Activated CD4-positive, alpha-beta T cell treated with anti-CD3 and anti-CD28 coated beads for 36 hours (primary cell): ENCODE results near the gene SRRD. TPM values are rescaled to one million over a fixed set of nuclear protein-coding genes. Genes with fewer than 3 reads are reported as not detected.
"Not testable (repeated sequence)": the region's sequence is repeated elsewhere in the genome, so short reads cannot be mapped to it uniquely, and the experiment has no call there.

Experiments used
- ATAC-seq: fragments of 200-7000 bp; cut with Tn5 transposase; one replicate; pipeline ENCODE4 v1.10.0; 2021; ENCODE audit warnings: mild to moderate bottlenecking, moderate library complexity
- CTCF ChIA-PET: fragments of 350-600 bp; sonication (Branson Sonifier 250); formaldehyde crosslinking; loops from one replicate; lab custom pipeline; 2021; ENCODE audit warnings: antibody characterized with exemption; lab: Charles Lee
- POLR2A ChIA-PET: fragments of 350-600 bp; sonication (Branson Sonifier 250); formaldehyde crosslinking; loops from one replicate; lab custom pipeline; 2021; ENCODE audit warnings: antibody characterized with exemption, inconsistent platforms; lab: Charles Lee
- DNase-seq: peaks from one replicate; pipeline ENCODE4 v3.0.0-alpha.2; 2020
- H3K27ac Mint-ChIP-seq: one replicate; pipeline ENCODE4 v1.8.0; 2021; ENCODE audit warnings: mixed read lengths
- H3K27me3 Mint-ChIP-seq: one replicate; pipeline ENCODE4 v1.8.0; 2021; ENCODE audit warnings: mixed read lengths
- H3K36me3 Mint-ChIP-seq: one replicate; pipeline ENCODE4 v1.8.0; 2021; ENCODE audit warnings: low read depth, mixed read lengths
- H3K4me1 Mint-ChIP-seq: one replicate; pipeline ENCODE4 v1.8.0; 2021; ENCODE audit warnings: mixed read lengths
- H3K4me3 Mint-ChIP-seq: one replicate; pipeline ENCODE4 v1.8.0; 2021; ENCODE audit warnings: mild to moderate bottlenecking, moderate library complexity, mixed read lengths
- H3K9me3 Mint-ChIP-seq: one replicate; pipeline ENCODE4 v1.8.0; 2021; ENCODE audit warnings: low read depth, mixed read lengths
- intact Hi-C, 2 experiments: fragments of 100-400 bp; cut with DNase I in 1 of 2; cut with micrococcal nuclease in 1 of 2; formaldehyde crosslinking; loops; one replicate each; pipeline versions ENCODE4 v1.14.2 to v1.15.1; 2022 to 2024; cut with DNase I, micrococcal nuclease
- total RNA-seq, 2 experiments: library from RNA; stranded (reverse); gene quantifications; one replicate each; pipeline ENCODE4 v1.2.3, GENCODE V29; 2021

The SRRD gene
- total RNA-seq, 2 experiments from 2014 or later, result 17.5 to 28.5 TPM

DNA sequence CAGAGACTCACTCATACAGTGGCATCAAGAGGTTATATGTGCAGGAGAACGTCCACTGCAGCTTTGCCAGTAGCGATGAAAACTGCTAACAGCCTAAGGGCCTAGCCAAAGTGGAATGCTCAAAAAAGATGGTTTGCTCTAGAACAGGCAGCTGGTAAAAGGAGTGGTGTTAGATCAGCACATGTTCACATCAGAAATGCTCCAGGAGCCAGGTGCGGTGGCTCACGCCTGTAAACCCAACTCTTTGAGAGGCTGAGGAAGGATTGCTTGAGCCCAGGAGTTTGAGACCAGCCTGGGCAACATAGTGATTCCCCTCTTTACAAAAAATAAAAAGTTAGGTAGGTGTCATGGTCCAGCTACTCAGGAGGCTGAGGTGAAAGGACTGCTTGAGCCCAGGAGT, 38.9 kb downstream of the SRRD start:
- Mint-ChIP-seq H3K27me3 (no peaks in the 10 kb centered on the region), H3K36me3 (peaks cover 7% of the 10 kb centered on the region), H3K4me1 (no peaks in the 10 kb centered on the region), H3K4me3 (no peak overlapping the region), H3K27ac (no peak overlapping the region), H3K9me3 (no peaks in the 10 kb centered on the region)
- POLR2A ChIA-PET, result no interaction called here
- CTCF ChIA-PET, result interaction anchor here (0.6 to 1.2 kb wide), 3 partner anchors 21 to 71 kb away, joined by 3 read pairs; partner anchors contain the start of genes HPS4 and SRRD
- no peak for DNase-seq
- ATAC-seq, result no peak
- intact Hi-C loops, result no loop called here

DNA sequence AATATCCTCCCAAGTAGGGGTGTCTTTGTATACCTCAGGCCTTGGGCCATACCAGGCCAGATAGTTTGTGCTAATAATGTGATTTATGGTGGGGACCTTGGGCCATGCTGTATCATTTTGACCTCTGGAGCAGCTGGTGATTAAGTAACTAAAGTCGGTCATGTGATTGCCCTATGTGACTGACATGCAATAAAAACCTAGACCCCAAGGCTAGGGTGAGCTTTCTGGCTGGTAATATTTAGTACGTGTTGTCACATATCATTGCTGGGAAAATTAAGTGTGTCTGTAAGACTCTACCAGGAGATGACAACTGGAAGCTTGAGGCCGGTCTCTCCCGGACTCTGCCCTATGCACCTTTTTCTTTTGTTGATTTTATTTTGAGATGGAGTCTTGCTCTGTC, 41.2 kb downstream of the SRRD start:
- H3K27me3 Mint-ChIP-seq, result no peaks in the 10 kb centered on the region
- ATAC-seq (no peak), DNase-seq (no peak)
- no peak overlapping the region for H3K4me3 Mint-ChIP-seq
- H3K27ac Mint-ChIP-seq, result no peak overlapping the region
- ChIA-PET POLR2A (no interaction called here), CTCF (no interaction called here)
- H3K4me1 Mint-ChIP-seq, result no peaks in the 10 kb centered on the region
- peaks cover 10% of the 10 kb centered on the region for H3K36me3 Mint-ChIP-seq
- intact Hi-C loops, result no loop called here
- no peaks in the 10 kb centered on the region for H3K9me3 Mint-ChIP-seq

DNA sequence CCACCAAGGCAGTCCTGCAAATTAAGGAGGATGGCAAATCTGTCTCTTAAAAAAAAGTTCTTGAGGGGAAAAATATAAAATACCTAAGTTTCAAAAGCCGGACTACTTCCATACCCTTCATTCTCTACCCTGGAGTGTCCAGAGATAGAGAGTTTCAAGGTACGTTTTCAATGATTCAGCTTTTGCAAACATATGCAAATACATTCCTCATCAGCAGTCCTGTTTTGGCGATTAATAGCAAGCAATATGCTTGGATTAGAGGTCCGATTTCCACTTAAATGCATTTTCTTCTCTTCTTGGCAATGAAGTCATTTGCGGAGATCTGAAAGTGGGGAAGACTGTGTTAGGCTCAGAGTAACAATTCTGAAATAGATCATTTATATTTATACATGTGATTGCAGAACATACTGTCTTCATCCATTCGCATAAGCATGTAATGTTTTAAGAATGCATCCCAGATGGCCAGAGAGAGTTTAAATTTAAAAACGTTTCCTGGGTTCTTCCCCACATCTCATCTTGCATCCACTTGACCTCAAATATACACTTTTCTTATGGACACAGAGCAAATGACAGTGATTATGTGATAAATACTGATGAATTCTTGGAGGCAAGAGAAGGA, 42.4 kb downstream of the SRRD start:
- H3K27me3 Mint-ChIP-seq, result no peaks in the 10 kb centered on the region
- H3K4me3 Mint-ChIP-seq, result no peak overlapping the region
- intact Hi-C loops, result no loop called here
- no peaks in the 10 kb centered on the region for H3K4me1 Mint-ChIP-seq
- H3K36me3 Mint-ChIP-seq, result peaks cover 14% of the 10 kb centered on the region
- no peak for DNase-seq
- H3K9me3 Mint-ChIP-seq, result no peaks in the 10 kb centered on the region
- H3K27ac Mint-ChIP-seq, result no peak overlapping the region
- ChIA-PET POLR2A (no interaction called here), CTCF (no interaction called here)
- no peak for ATAC-seq

DNA sequence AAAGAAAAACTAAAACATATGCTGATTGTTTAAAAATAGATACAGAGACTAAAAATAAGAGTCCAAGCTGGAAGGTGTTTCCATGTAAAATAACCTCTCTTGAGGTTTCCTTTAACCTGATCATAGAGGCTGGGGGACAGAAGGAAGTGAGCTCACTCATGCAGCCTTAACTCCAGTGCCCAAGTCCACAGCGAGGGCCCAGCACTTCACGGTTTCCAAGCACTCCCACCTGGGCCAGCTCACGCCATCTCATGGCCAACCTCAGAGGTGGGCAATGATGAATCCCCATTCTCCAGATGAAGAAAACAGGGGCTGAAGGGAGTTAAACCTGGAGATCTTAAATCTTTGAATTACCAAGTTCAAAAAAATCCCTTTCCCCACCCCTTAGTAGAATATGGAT, 43.5 kb downstream of the SRRD start:
- peaks cover 17% of the 10 kb centered on the region for H3K36me3 Mint-ChIP-seq
- no peaks in the 10 kb centered on the region for H3K4me1 Mint-ChIP-seq
- no peaks in the 10 kb centered on the region for H3K27me3 Mint-ChIP-seq
- ChIA-PET POLR2A (no interaction called here), CTCF (no interaction called here)
- no peak overlapping the region for H3K4me3 Mint-ChIP-seq
- intact Hi-C loops, result no loop called here
- peak overlapping the region; percentile 51 for H3K27ac Mint-ChIP-seq
- ATAC-seq (no peak), DNase-seq (no peak)
- no peaks in the 10 kb centered on the region for H3K9me3 Mint-ChIP-seq

DNA sequence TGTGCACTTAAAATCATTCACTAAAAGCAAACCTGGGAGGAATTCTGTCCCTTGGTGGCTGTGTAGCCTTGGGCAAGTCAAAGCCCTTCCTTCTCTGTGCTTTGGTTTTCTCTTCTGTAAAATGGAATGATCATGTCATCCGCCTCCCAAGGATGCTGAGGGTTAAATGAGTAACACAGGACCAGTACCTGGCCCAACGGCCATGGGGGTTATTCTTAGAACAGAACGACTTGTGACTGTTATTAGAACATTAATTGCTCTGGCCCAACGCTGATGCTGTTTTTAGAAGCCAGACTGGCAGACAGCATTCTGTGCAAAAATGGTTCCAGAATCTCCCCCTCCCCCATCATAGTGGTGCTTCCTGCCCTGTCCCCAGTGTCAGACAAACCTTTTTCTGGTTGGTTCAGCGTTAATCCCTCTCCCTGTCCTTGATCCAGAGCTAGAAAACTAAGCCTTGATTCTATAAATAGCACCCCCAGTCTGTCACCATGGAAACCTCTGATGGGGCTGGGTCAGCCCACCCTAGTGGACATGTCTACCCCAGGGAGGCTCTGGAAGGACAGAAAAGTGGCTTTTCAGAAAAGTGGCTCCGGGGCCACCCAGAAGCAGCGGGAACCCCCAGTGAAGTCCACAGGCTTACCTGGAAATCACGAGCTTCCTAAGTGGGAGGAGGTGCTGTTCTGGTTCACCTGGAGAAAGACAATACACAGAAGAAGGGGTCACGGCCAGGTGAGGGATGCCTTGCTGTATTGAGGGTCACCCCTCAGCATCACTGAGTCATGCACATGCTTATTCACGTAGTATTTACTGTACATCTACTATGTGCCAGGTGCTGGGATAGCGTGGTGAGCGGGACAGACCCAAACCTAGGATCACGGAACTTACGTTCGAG, 44.1 kb downstream of the SRRD start:
- POLR2A ChIA-PET, result no interaction called here
- CTCF ChIA-PET, result no interaction called here
- no peak overlapping the region for H3K27ac Mint-ChIP-seq

DNA sequence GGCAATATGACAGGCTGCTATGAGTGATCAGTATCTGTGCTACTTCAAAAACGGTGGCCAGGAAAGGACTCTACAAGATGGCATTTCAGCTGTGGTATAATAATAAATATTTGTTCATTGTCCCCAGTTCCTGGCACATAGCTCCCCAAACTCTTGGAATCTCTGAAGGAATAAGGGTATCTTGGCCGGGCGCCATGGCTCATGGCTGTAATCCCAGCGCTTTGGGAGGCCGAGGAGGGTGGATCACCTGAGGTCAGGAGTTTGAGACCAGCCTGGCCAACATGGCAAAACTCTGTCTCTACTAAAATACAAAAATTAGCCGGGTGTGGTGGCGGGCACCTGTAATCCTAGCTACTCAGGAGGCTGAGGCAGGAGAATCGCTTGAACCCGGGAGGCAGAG, 44.8 kb downstream of the SRRD start:
- DNase-seq, H3K4me3 Mint-ChIP-seq, ATAC-seq, H3K27me3 Mint-ChIP-seq, H3K9me3 Mint-ChIP-seq, H3K27ac Mint-ChIP-seq, intact Hi-C loops, POLR2A ChIA-PET, H3K4me1 Mint-ChIP-seq: not testable (repeated sequence)
- H3K36me3 Mint-ChIP-seq, result peaks cover 17% of the 10 kb centered on the region
- CTCF ChIA-PET, result interaction anchor here (1.2 kb wide), 1 partner anchor 26 kb away, joined by 3 read pairs; no protein-coding TSS in a partner anchor

More for the DNA sequence above, 44.1 kb downstream of the SRRD start:
- ATAC-seq, result no peak
- no peaks in the 10 kb centered on the region for H3K9me3 Mint-ChIP-seq
- H3K4me1 Mint-ChIP-seq, result peaks cover 6% of the 10 kb centered on the region
- no peak for DNase-seq
- peaks cover 17% of the 10 kb centered on the region for H3K36me3 Mint-ChIP-seq
- intact Hi-C loops, result no loop called here
- no peaks in the 10 kb centered on the region for H3K27me3 Mint-ChIP-seq
- H3K4me3 Mint-ChIP-seq, result no peak overlapping the region

DNA sequence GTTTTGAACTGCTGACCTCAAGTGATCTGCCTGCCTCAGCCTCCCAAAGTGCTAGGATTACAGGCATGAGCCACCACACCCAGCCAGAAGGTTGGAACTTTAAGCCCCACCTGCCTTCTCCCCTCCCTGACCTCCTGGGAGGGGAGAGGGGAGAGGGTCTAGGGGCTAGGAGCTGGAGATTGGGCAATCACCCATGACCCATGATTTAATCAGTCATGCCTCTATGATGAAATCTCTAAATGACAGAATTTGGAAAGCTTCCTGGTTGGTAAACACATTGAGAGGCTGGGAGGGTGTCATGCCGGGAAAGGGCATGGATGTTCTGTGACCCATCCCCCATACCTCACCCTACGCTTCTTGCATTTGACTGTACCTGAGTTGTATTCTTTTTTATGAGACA, 45.7 kb downstream of the SRRD start:
- ATAC-seq (no peak), DNase-seq (no peak)
- Mint-ChIP-seq H3K4me1 (peaks cover 7% of the 10 kb centered on the region), H3K36me3 (peaks cover 16% of the 10 kb centered on the region), H3K4me3 (no peak overlapping the region), H3K9me3 (no peaks in the 10 kb centered on the region), H3K27ac (no peak overlapping the region), H3K27me3 (no peaks in the 10 kb centered on the region)
- ChIA-PET POLR2A (no interaction called here), CTCF (interaction anchor here (1.2 kb wide), 1 partner anchor 26 kb away, joined by 3 read pairs; no protein-coding TSS in a partner anchor)
- intact Hi-C loops, result no loop called here

DNA sequence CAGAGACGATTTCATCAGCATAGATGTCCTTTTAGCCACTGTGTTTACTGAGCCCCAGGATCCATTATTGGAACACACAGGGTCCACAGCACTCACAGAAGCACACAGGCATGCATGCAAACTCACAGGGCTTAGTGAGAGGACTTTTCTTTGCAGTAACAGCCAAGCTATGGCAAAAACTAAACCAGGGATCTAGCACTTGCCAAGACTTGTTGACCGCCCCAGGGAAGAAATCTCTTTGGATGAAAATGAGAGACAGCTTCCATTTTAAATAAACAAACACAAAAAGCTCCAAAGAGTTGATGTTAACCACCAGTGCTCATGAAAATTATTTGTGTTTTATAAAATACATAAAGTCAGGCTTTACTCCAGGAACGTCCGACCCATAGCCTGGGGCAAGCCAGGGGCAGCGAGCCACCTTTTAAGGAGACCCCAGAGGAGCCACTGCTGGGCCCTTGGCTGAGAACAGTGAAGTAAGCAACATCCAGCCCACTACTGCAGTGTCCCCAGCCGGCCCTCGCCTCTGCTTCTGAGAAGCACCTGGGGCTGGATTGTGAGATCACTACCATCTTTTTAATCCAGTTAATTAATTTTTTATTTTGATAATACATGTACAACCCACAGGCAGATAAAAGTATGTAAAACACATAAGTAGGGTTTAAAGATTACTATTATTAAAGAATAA, 50.6 kb downstream of the SRRD start:
- ChIA-PET POLR2A (interaction anchor here (0.6 kb wide), 1 partner anchor 87 kb away, joined by 3 read pairs; the partner anchor contains the start of gene CRYBA4), CTCF (interaction anchor here (1.1 kb wide), 1 partner anchor 11 kb away, joined by 4 read pairs; no protein-coding TSS in a partner anchor)
- Mint-ChIP-seq H3K4me1 (peaks cover 15% of the 10 kb centered on the region), H3K27ac (peak overlapping the region; percentile 1), H3K4me3 (no peak overlapping the region), H3K9me3 (no peaks in the 10 kb centered on the region), H3K36me3 (peaks cover 14% of the 10 kb centered on the region), H3K27me3 (no peaks in the 10 kb centered on the region)
- DNase-seq, result no peak
- intact Hi-C loops, result no loop called here
- no peak for ATAC-seq

DNA sequence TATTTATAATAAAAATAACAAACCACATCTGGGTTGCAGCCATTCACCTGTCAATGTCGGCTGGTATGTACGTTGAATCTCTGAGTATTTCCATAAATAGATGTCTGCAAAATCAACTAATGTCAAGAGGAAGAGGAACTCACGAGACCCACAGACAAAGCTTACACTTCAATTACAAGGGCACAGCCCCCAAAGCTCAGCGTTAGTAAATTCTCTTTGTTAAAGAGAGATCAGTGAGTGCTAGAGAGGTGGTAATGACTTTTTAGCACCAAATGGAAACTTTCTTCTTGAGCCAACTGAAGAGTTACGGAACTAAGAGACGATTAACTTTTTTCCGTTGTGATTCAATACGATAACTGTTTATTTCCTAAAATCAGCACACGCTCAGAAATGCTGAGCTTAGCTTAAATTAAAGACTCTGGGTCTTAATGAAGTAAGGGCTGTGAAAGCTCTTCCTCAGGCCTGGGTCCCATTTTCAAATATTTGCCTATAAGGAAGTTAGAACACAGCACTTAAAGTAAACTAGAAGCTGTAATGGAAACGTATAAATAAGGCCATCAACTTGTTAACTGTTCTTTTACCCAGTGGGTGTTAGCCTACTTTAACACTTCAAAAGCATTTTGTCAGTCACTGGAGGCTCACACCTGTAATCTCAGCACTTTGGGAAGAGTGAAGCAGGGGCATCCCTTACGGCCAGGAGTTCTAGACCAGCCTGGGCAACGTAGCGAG, 51.4 kb downstream of the SRRD start:
- H3K9me3 Mint-ChIP-seq, result no peaks in the 10 kb centered on the region
- H3K27me3 Mint-ChIP-seq, result no peaks in the 10 kb centered on the region
- H3K4me3 Mint-ChIP-seq, result no peak overlapping the region
- ChIA-PET POLR2A (no interaction called here), CTCF (interaction anchor here (0.6 to 1.1 kb wide), 3 partner anchors 10 to 30 kb away, joined by 4 to 5 read pairs (median 4); no protein-coding TSS in a partner anchor)
- intact Hi-C loops, result no loop called here
- peak overlapping the region; percentile 63 for H3K27ac Mint-ChIP-seq
- H3K4me1 Mint-ChIP-seq, result peaks cover 15% of the 10 kb centered on the region
- H3K36me3 Mint-ChIP-seq, result peaks cover 13% of the 10 kb centered on the region
- ATAC-seq, result peak; percentile 66
- no peak for DNase-seq

DNA sequence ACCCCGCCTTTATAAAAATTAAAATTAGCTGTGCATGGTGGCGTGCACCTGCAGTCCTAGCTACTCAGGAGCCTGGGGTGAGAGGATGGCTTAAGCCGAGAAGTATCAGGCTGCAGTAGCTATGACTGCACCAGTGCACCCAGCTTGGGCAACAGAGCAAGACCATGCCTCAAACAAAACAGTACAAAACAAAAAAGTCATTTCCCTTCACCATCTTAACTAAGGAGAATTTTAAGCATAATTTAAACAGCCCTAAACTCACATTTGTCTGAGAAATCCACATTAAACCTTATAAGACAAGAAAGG, 51.9 kb downstream of the SRRD start:
- ChIA-PET POLR2A (no interaction called here), CTCF (interaction anchor here (0.6 to 1.1 kb wide), 3 partner anchors 9 to 30 kb away, joined by 4 to 5 read pairs (median 4); no protein-coding TSS in a partner anchor)
- Mint-ChIP-seq H3K9me3 (no peaks in the 10 kb centered on the region), H3K27ac (peak overlapping the region; percentile 13), H3K36me3 (peaks cover 15% of the 10 kb centered on the region), H3K27me3 (no peaks in the 10 kb centered on the region), H3K4me3 (no peak overlapping the region), H3K4me1 (peaks cover 15% of the 10 kb centered on the region)
- intact Hi-C loops, result no loop called here
- no peak for DNase-seq
- ATAC-seq, result no peak
